ENCODE results near the gene ADARB2. TPM values are rescaled to one million over a fixed set of nuclear protein-coding genes. Genes with fewer than 3 reads are reported as not detected.

Gene ADARB2
- total RNA-seq, 6 donors from 2014 or later, result 0.69 to 5.2 (median 1.8) TPM

GRCh38 chr10:1498746-1499358, 238.5 kb downstream of the ADARB2 start:
- ATAC-seq (ENCODE audit: low FRiP score in 2 of 2) (no peak), DNase-seq (no peak)
- 87 to 92% methylated on average over 5 of the region's 5 CpGs for WGBS, 2 donors
- Histone ChIP-seq H3K36me3 (no peaks in the 10 kb centered on the region), H3K4me3 (no peak overlapping the region), H3K27ac (no peak overlapping the region), H3K4me1 (no peaks in the 10 kb centered on the region), H3K27me3 (no peaks in the 10 kb centered on the region), H3K9me3 (no peaks in the 10 kb centered on the region)
- TF ChIP-seq POLR2AphosphoS5 (IDR thresholded peaks at IDR 0.05) (no peak), POLR2A (IDR thresholded peaks at IDR 0.05) (no peak), EP300 (IDR thresholded peaks at IDR 0.05) (no peak), CTCF (IDR thresholded peaks at IDR 0.05) (no peak)

- no peaks in the 10 kb centered on the region for H3K36me3 ChIP-seq
- H3K9me3 ChIP-seq, result no peaks in the 10 kb centered on the region
- 94 to 97% methylated on average over 5 of the region's 5 CpGs for WGBS, 2 donors
- no peaks in the 10 kb centered on the region for H3K27me3 ChIP-seq
- ATAC-seq (ENCODE audit: low FRiP score in 2 of 2) (no peak), DNase-seq (no peak)
- H3K4me1 ChIP-seq, result no peaks in the 10 kb centered on the region
- H3K4me3 ChIP-seq, result no peak overlapping the region
- no peak overlapping the region for H3K27ac ChIP-seq
- no peak for TF ChIP-seq EP300 (IDR thresholded peaks at IDR 0.05)
- TF ChIP-seq POLR2AphosphoS5 (IDR thresholded peaks at IDR 0.05), result no peak
- no peak for TF ChIP-seq POLR2A (IDR thresholded peaks at IDR 0.05)
- no peak for TF ChIP-seq CTCF (IDR thresholded peaks at IDR 0.05)
Measured at GRCh38 chr10:1495915-1496517, 241.3 kb downstream of the ADARB2 start.

- 81 to 88% methylated on average over 9 of the region's 9 CpGs for WGBS, 2 donors
- TF ChIP-seq POLR2AphosphoS5 (IDR thresholded peaks at IDR 0.05), result no peak
- TF ChIP-seq CTCF (IDR thresholded peaks at IDR 0.05), result no peak
- no peak for TF ChIP-seq POLR2A (IDR thresholded peaks at IDR 0.05)
- TF ChIP-seq EP300 (IDR thresholded peaks at IDR 0.05), result no peak
- H3K36me3 ChIP-seq, result no peaks in the 10 kb centered on the region
- no peaks in the 10 kb centered on the region for H3K27me3 ChIP-seq
- no peak overlapping the region for H3K4me3 ChIP-seq
- H3K4me1 ChIP-seq, result no peaks in the 10 kb centered on the region
- no peak overlapping the region for H3K27ac ChIP-seq
- no peaks in the 10 kb centered on the region for H3K9me3 ChIP-seq
- DNase-seq, result no peak
- no peak for ATAC-seq (ENCODE audit: low FRiP score in 2 of 2)
Measured at GRCh38 chr10:1492641-1493040, 244.7 kb downstream of the ADARB2 start.

- Histone ChIP-seq H3K4me1 (no peaks in the 10 kb centered on the region), H3K27ac (no peak overlapping the region), H3K36me3 (no peaks in the 10 kb centered on the region), H3K27me3 (no peaks in the 10 kb centered on the region), H3K4me3 (no peak overlapping the region), H3K9me3 (no peaks in the 10 kb centered on the region)
- DNase-seq, result no peak
- 80 to 82% methylated on average over 2 of the region's 2 CpGs for WGBS, 2 donors
- no peak for ATAC-seq (ENCODE audit: low FRiP score in 2 of 2)
- no peak for TF ChIP-seq EP300 (IDR thresholded peaks at IDR 0.05)
- TF ChIP-seq CTCF (IDR thresholded peaks at IDR 0.05), result no peak
- TF ChIP-seq POLR2A (IDR thresholded peaks at IDR 0.05), result no peak
- no peak for TF ChIP-seq POLR2AphosphoS5 (IDR thresholded peaks at IDR 0.05)
Measured at GRCh38 chr10:1491901-1492300, 245.4 kb downstream of the ADARB2 start.

GRCh38 chr10:1489801-1490200, 247.5 kb downstream of the ADARB2 start:
- Histone ChIP-seq H3K4me3 (no peak overlapping the region), H3K9me3 (no peaks in the 10 kb centered on the region), H3K4me1 (no peaks in the 10 kb centered on the region), H3K36me3 (no peaks in the 10 kb centered on the region), H3K27ac (no peak overlapping the region), H3K27me3 (no peaks in the 10 kb centered on the region)
- TF ChIP-seq POLR2A (IDR thresholded peaks at IDR 0.05) (no peak), POLR2AphosphoS5 (IDR thresholded peaks at IDR 0.05) (no peak), EP300 (IDR thresholded peaks at IDR 0.05) (no peak), CTCF (IDR thresholded peaks at IDR 0.05) (no peak)
- ATAC-seq (ENCODE audit: low FRiP score in 2 of 2) (no peak), DNase-seq (no peak)
- 78 to 80% methylated on average over 4 of the region's 4 CpGs for whole genome bisulfite sequencing, 2 donors
